Kidney (tissue), 14 donors: ENCODE data around the gene PSORS1C1. TPM values are rescaled to one million over a fixed set of nuclear protein-coding genes. Genes with fewer than 3 reads are reported as not detected.

ENCODE experiments used
- DNase-seq, 5 donors: peaks; one replicate each; pipeline ENCODE4 v3.0.0-alpha.2; 2013 to 2020
- FAIRE-seq: peaks from 2 replicates; lab custom pipeline; 2012; peaks lifted over from hg19 to GRCh38; lab: Jason Lieb, UNC
- H3K27ac ChIP-seq, 2 donors: one replicate each; pipeline ENCODE4 v1.7.0; 2013; ENCODE audit warnings: low read depth in 2 of 2, low read length in 2 of 2, inconsistent platforms in 1 of 2
- H3K27me3 ChIP-seq: one replicate; pipeline ENCODE4 v1.7.1; 2013; ENCODE audit warnings: low read length, inconsistent platforms; ENCODE audit not compliant: control insufficient read depth, insufficient read depth
- H3K36me3 ChIP-seq, 3 donors: one replicate each; pipeline versions ENCODE4 v1.7.0 to v1.7.1; 2013; ENCODE audit warnings: low read length in 3 of 3, control low read depth in 1 of 3, inconsistent platforms in 1 of 3; ENCODE audit not compliant: insufficient read depth in 3 of 3, control insufficient read depth in 2 of 3
- H3K4me1 ChIP-seq, 3 donors: one replicate each; pipeline versions ENCODE4 v1.7.0 to v1.7.1; 2013; ENCODE audit warnings: low read length in 3 of 3, inconsistent platforms in 1 of 3, low read depth in 1 of 3; ENCODE audit not compliant: control insufficient read depth in 2 of 3, insufficient read depth in 2 of 3
- H3K4me3 ChIP-seq, 3 donors: one replicate each; pipeline versions ENCODE4 v1.7.0 to v1.8.1; 2013; ENCODE audit warnings: low read length in 3 of 3, control low read depth in 1 of 3, inconsistent platforms in 1 of 3
- H3K9ac ChIP-seq, 3 donors: one replicate each; pipeline versions ENCODE4 v1.7.0 to v1.7.1; 2013; ENCODE audit warnings: low read length in 3 of 3, control low read depth in 1 of 3, inconsistent platforms in 1 of 3
- H3K9me3 ChIP-seq, 3 donors: one replicate each; pipeline versions ENCODE4 v1.7.0 to v1.7.1; 2013; ENCODE audit warnings: low read length in 3 of 3, control low read depth in 1 of 3, inconsistent platforms in 1 of 3; ENCODE audit not compliant: control insufficient read depth in 2 of 3, insufficient read depth in 1 of 3
- intact Hi-C: fragments of 100-400 bp; cut with DNase I; formaldehyde crosslinking; loops from one replicate; pipeline ENCODE4 v1.11.1; 2022
- polyA plus RNA-seq: library from polyadenylated mRNA; stranded (reverse); fragments of 350-450 nt; fragmentation: Illumina TruSeq; extraction: RNeasy Lipid Tissue Mini Kit (QIAGEN cat#74804); gene quantifications from one replicate; pipeline ENCODE4 v1.2.3, GENCODE V29; 2014; ENCODE audit warnings: low read depth, low replicate concordance; ENCODE audit not compliant: insufficient read depth
- total RNA-seq: library from RNA; stranded (reverse); fragmentation: NEBNext Ultra II Directional; extraction: Animal tissue kit (Norgen Biotek cat#: 25700); gene quantifications from one replicate; pipeline ENCODE4 v1.2.1, GENCODE V29; 2021
- TF ChIP-seq, protein P1 (sequence below): IDR thresholded peaks from 3 replicates; pipeline ENCODE4 v1.5.1; 2012; ENCODE audit warnings: mild to moderate bottlenecking, moderate library complexity, borderline replicate concordance; ENCODE audit not compliant: insufficient read depth; ENCODE audit errors: extremely low read depth
- donor health status: control.
- donor health status: control.
- donor health status: control.
- donor health status: control.
- donor health status: control.
- donor health status: DM: yes; HTN: yes; CAD: no.
- donor health status: Normal renal cell carcinoma (clear cell type).

Gene PSORS1C1
- total and polyA plus RNA-seq, 2 donors from 2014 or later: 2.1 to 3.6 TPM

GRCh38 chr6:31129130-31129529 is 14.5 kb downstream of the PSORS1C1 start:
- intact Hi-C loops: no loop called here
- no peak for DNase-seq
- Histone ChIP-seq H3K27me3 (no peaks in the 10 kb centered on the region), H3K36me3 (no peaks in the 10 kb centered on the region), H3K27ac (no peak overlapping the region), H3K4me3 (no peak overlapping the region), H3K9ac (no peak overlapping the region), H3K4me1 (no peaks in the 10 kb centered on the region), H3K9me3 (no peaks in the 10 kb centered on the region)
- TF ChIP-seq, protein P1, sequence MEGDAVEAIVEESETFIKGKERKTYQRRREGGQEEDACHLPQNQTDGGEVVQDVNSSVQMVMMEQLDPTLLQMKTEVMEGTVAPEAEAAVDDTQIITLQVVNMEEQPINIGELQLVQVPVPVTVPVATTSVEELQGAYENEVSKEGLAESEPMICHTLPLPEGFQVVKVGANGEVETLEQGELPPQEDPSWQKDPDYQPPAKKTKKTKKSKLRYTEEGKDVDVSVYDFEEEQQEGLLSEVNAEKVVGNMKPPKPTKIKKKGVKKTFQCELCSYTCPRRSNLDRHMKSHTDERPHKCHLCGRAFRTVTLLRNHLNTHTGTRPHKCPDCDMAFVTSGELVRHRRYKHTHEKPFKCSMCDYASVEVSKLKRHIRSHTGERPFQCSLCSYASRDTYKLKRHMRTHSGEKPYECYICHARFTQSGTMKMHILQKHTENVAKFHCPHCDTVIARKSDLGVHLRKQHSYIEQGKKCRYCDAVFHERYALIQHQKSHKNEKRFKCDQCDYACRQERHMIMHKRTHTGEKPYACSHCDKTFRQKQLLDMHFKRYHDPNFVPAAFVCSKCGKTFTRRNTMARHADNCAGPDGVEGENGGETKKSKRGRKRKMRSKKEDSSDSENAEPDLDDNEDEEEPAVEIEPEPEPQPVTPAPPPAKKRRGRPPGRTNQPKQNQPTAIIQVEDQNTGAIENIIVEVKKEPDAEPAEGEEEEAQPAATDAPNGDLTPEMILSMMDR: no peak
- FAIRE-seq: no peak

DNA sequence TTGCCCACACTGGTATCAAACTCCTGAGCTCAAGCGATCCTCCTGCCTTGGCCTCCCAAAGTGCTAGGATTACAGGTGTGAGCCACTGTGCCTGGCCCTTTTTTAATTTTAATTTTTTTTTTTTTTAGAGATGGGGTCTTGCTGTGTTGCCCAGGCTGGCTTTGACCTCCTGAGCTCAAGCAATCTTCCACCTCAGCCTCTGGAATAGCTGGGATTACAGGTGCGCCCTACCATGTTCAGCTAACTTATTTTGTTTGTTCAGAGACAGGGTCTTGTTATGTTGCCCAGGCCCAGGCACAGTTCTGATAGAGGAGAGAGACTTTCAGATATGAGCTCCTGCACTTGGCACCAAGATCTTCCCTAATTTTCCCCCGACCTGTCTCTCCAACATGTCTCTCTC is 16.2 kb downstream of the PSORS1C1 start:
- H3K36me3 ChIP-seq: no peaks in the 10 kb centered on the region
- FAIRE-seq: no peak
- H3K27me3 ChIP-seq: no peaks in the 10 kb centered on the region
- H3K9me3 ChIP-seq: no peaks in the 10 kb centered on the region
- H3K9ac ChIP-seq: no peak overlapping the region
- intact Hi-C loops: no loop called here
- H3K4me1 ChIP-seq: no peaks in the 10 kb centered on the region
- DNase-seq: no peak
- H3K4me3 ChIP-seq: no peak overlapping the region
- TF ChIP-seq, protein P1: no peak
- H3K27ac ChIP-seq: no peak overlapping the region

GRCh38 chr6:31131595-31131994 is 17.0 kb downstream of the PSORS1C1 start:
- no peaks in the 10 kb centered on the region for H3K4me1 ChIP-seq
- no peak overlapping the region for H3K27ac ChIP-seq
- no peak overlapping the region for H3K9ac ChIP-seq
- no peaks in the 10 kb centered on the region for H3K9me3 ChIP-seq
- TF ChIP-seq, protein P1: no peak
- no peaks in the 10 kb centered on the region for H3K27me3 ChIP-seq
- no peak for DNase-seq
- no peak overlapping the region for H3K4me3 ChIP-seq
- no peaks in the 10 kb centered on the region for H3K36me3 ChIP-seq
- FAIRE-seq: no peak
- intact Hi-C loops: no loop called here

GRCh38 chr6:31132806-31133205 is 18.2 kb downstream of the PSORS1C1 start:
- Histone ChIP-seq H3K9ac (no peak overlapping the region), H3K4me1 (peaks cover 0 to 3% (median 3%) of the 10 kb centered on the region in 3 donors), H3K9me3 (no peaks in the 10 kb centered on the region), H3K27ac (no peak overlapping the region), H3K27me3 (no peaks in the 10 kb centered on the region), H3K4me3 (no peak overlapping the region), H3K36me3 (no peaks in the 10 kb centered on the region)
- TF ChIP-seq, protein P1: no peak
- intact Hi-C loops: no loop called here
- DNase-seq (no peak), FAIRE-seq (no peak)
